Inflammatory macrophage (primary cell): ENCODE results near the gene ULBP3.
A peak's percentile ranks its signal among the peaks of the same experiment; 100 is the strongest.
"Not testable (repeated sequence)": the region's sequence is repeated elsewhere in the genome, so short reads cannot be mapped to it uniquely, and the experiment has no call there.

Experiments used
- DNase-seq, 2 donors: peaks; one replicate each; pipeline ENCODE4 v3.0.0-alpha.2; 2020 to 2022

The ULBP3 gene

DNA sequence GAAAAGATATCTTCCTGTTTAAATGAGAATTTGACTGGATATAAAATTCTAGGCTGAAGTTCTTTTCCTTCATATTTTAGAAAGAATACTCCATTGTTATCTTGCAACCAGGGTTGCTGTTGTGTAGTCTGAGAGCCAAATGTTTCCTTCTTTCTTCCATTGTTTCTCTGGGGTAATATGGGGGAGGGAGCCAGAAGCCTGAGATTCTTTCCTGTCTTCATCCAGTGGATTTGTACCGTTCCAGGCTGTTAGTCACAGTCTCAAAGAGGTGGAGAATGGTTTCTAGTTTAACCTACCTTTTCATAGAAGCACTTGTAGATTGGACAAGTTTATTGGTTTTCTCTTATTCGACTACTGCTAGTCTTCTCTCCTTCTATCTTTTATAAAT lies 6.1 kb upstream of the ULBP3 start:
- DNase-seq = no peak

DNA sequence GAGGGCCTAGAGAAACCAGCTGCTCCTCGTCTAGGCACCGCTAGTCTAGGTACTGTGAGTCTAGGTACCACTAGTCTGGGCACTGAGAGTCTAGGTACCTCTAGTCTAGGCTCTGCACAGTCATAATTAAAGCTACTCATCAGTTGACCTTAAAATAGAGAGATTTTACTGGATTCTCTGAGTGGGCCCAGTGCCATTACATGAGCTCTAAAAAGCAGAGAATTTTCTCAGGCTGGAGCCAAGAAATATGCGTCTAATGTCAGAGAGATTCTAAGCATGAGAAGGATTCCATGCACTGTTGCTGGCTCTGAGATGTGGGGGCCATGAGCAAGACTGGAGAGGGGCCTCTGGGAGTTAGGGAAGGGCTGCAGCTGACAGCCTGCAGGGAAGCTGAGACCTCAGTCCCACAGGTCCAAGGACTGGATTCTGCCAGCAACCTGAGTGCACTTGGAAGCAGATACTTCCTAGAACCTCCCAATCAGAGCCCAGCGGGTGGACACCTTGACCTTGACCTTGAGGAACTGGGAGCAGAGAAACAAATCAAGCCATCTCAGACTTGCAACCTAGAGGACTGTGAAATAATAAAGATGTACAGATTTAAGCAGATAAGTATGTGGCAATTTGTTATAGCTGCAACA lies 5.6 kb upstream of the ULBP3 start:
- DNase-seq = not testable (repeated sequence)

DNA sequence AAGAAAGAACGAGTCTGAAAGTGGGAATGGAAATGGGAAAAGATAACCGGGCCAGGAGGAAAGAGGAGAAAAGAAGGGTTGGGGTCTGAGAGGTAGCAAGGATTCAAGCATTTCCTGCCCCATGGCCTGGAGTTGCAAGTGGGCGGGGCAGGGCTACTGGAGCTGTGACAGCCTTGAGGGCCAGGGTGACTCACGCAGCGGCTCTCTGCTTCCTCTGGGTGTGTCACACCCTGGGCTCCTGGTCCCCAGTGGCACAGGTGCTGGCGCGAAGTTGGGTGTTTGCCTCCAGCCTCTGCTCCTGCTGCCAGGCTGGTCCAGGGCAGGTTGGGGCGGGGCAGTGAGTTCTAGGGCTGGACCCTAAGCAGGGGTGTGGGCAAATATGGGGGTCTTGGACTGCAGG lies 3.3 kb upstream of the ULBP3 start:
- DNase-seq = peak; percentile 43 to 62

DNA sequence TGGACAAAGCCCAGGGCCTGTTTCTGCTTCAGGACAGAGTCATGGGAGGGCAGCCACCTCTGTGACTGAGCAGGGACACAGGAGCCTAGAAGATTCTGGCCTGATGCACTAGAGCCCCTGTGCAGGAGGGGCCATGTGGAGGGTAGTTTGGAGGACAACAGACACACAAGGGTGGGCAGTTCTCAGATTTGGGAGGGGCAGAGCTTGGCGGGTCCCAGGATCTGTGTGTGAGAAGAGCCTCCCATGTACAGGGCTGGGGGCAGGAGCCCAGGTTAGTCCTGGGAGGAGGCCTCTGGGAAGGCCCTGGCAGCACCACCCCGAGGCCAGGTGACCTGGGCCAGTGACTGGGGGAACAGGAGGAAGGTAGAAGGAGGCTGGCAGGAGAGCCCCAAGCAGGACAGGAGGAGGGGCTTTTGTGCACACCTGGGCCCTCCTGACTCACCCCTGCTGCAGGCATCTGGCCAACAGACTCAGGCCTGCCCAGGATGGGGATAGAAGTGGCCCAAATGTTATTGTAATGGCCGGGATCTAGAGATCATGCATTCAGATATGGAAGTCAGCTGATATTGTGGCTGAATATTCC lies 1.4 kb upstream of the ULBP3 start:
- DNase-seq = no peak

DNA sequence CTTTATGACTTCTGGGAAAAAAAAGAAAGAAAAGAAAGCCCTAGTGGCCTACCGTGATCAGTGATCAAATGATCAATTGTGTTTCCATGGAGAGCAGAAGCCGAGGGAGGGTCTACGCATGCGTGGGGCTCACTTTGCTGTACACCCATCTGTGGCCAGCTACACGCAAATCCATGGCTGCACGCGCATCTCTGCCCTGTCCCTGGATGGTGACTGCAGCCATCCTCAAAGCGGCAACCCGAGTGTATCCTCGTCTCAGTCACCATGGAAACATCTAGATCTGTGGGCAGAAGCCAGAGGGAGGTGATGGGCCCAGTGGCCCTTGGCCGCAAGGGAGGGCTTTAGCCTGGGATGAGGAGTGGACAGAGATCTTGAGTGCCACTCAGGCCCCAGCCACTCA lies 785 bp upstream of the ULBP3 start:
- no peak for DNase-seq

DNA sequence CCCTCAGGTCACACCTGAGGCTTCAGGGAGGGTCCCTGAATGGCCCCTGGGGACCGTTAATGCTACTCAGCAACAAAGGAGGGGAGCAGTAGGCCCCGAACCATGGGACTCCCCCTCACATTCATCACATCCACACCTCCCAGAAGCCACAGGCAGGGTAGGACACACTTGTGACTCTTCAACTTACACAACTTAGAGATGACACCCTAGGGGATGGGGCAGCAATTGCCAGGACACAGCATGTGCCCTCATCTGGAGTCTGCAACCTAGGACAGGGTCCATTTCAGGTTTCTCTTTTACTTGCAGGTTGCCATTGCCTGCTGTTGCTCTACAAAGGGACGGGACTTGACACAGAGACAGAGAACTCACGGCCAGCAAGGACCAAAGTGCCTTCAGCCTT lies 770 bp downstream of the ULBP3 start:
- no peak for DNase-seq

DNA sequence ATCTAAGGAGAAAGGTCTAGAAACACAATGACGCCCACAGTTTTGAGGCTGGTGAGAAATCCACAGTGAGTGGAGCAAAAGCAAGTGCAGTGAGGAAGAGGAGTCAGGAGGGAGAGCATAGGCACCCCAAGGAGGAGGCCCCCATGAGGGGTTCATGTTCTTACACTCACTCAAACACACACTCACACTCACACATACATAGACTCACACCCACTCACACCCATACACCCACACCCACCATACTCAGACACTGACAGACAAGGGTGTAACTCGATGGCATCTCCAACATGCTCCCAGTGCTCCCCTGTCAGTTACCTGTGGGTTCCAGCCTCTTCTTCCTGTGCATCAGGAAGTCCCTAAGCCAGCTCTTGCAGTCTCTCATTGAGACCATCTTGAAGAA lies 3.8 kb downstream of the ULBP3 start:
- no peak for DNase-seq

DNA sequence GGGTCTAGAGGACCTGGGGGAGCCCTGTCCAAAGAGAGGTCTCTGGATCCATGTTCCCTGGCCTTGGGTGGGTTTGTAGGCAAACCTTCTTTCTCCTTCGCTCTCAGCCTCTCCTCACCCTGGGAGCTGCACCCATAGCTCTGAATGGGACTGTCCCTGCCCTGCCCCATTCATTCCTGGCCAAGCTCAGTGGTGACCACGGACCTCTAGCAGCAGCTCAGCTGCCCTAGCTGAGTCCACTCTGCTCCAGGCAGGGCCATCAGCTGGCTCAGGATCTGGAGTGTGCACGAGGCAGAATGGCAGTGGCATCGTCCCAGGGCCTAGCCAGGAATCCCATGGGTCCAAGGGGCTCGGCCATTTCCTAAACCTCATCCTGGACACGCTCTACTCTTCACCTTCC lies 5.3 kb downstream of the ULBP3 start:
- DNase-seq = no peak

DNA sequence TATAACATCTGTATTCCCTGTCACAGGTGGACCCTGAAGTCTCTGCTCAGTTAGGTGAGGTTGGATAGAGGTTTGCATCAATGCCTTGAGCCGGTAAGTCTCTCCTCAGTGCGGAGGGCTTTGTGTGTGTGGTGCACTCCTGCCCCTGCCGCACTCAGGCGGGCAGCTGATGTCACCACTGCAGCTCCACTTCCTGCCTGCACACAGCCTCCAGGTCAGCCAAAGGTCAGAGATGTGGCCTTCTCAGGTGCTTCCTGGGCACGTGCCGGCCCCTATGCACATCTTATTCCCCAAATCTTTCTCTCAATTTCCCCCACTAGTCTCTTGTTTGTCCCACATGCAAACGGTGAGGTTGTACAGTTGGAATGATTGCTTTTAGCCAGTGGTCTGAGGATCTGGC lies 8.9 kb downstream of the ULBP3 start:
- DNase-seq = not testable (repeated sequence)

DNA sequence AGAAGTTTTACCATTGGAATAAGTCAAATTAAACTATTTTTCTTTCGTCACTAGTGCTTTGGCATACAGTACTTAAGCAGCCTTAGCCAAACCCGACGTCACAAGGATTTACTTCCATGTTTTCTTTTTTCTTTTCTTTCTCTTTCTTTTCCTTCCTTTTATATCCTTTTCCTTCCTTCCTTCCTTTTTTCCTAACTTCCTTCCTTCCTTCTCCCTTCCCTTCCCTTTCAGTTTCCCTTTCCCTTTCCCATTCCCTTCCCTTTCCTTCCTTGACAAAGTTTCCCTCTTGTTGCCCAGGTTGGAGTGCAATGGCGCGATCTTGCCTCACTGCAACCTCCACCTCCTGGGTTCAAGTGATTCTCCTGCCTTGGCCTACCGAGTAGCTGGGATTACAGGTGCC lies 9.9 kb downstream of the ULBP3 start:
- no peak for DNase-seq

DNA sequence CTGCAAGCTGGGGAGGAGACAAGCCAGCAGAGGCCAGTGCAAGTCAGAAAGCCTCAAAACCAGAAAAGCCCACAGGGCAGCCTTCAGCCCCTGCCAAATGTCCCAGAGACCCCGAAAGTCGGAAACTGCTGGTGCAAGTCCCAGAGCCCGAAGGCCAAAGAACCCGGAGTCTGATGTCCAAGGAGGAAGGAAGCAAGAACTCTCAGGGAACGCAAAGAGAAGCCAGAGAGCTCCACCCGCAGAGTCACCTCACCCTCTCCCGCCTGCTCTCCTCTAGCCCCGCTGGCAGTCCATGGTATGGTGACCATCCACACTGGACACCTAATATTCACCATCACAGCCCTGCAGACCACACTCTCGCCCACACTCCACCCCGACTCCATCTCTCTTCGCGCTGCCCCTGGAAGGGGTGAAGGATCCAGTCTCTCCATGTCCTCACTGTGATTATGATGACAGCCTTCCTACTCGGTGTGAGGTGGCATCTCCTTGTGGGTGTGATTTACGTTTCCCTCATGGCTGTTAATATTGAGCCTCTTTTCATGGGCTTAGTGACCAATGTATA lies 10.6 kb downstream of the ULBP3 start:
- DNase-seq = no peak

DNA sequence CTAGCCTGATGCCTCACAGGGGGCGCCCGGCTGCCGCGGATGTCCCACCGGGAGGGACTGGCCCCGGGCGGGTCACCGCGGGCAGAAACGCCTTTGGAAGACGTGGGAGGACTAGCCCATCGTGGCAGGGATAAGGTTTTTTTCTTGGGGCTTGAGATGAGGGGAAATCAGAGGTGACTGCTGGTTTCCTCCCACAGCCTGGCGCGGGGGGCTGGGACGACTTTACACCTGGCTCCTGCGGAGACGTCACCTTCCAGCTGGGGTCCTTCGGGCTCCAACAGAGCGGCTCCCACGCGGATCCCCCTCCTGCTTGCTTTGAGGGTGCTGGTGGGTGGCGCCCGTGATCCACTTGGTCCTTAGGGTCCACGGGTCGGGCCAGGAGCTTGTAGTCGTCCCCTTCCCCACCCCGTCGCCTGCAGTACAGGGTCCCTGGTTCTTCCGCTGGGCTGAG lies 11.4 kb downstream of the ULBP3 start:
- no peak for DNase-seq

DNA sequence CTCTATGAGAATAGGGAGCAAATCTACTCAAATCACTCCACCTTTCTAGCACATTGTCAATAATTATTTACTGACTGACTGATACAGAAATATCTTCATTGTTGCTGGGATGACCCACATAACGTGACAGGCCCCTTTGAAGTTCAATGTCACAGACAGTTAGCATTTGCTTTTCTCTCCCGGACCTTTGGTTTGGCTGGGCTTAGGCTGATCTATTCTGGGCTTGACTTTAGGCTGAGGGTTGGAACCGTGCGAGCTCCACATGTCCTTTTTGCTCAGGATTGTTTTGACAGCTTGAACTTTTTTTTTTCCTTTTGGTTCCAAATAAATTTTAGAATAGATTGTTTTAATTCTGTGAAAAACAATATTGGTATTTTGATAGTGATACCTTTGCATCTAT lies 12.0 kb downstream of the ULBP3 start:
- no peak for DNase-seq

DNA sequence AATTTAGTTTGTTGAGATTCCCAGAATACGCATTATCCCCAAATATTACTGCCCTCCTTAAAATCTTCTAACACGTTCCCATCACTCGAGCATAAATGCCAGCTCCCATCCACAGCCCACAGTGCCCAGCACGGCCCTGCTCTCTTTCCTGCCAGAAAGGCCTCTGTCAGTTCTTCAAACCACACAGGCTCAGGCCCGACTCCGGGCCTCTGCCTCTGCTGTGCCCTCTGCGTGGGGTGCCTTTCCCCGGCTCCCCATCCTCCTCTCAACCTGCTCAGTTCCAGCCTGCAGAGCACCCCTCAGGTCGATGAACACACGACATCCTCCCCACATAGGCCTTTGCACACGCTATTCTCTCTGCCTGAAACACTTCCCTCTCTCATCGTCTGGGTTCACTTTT lies 12.8 kb downstream of the ULBP3 start:
- no peak for DNase-seq

DNA sequence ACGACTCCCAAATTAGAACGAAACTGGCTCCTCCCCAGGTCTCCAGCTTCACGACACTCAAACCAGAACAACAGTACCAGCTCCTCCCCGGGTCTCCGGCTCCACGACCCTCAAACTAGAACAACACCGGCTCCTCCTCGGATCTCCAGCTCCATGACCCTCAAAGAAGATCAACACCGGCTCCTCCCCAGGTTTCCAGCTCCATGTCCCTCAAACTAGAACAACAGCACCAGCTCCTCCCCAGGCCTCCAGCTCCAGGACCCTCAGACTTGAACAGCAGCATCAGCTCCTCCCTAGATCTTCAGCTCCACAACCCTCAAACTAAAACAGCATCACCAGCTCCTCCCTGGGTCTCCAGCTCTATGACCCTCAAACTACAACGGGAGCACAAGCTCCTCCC lies 13.8 kb downstream of the ULBP3 start:
- DNase-seq = no peak

DNA sequence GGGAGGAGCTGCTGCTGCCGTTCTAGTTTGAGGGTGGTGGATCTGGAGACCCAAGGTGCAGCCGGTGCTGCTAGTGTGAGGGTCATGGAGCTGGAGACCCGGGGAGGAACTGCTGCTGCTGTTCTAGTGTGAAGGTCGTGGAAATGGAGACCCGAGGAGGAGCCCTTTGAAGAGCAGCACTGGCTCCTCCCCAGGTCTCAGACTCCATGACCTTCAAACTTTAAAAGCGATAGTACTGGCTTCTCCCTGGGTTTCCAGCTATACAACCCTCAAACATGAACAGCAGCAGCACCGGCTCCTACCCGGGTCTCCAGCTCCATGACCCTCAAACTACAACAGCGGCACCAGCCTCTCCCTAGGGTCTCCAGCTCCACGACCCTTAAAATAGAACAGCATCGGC lies 15.5 kb downstream of the ULBP3 start:
- no peak for DNase-seq

DNA sequence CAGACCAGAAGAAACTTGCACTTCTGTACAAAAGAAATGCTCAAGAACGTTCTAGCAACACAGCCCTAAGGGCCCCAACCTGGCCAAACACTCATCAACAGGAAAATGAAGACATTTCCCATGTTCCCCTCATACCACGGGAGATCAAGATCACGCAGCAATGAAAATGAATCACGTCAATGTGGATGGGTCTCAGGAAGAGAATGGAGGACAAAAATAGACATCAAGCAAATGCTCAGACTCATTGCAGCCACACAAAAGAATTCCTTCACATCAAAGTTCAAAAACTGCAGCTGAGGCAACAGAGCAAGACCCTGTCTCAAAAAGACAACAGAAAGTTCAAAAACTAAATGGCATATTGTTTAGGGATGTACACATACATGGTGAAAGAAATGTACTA lies 18.1 kb downstream of the ULBP3 start:
- no peak for DNase-seq

DNA sequence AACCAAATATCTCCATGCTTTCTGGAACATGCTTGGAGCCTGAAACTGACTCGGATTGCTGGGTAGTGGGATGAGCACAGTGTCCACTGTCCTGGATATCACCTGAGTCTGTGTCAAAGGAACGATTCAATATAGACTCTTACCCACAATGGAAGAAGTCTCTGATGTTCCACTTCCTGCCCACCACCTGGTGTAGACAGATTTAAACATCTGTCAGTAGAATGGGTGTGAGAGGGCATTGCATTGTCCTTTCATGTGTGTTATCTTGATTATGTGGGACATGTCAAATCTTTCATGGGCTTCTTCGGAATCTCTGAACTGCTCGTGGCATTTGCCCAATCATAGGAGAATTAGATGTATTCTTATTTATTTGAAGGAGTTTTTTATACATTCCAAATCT lies 20.8 kb downstream of the ULBP3 start:
- DNase-seq = no peak

DNA sequence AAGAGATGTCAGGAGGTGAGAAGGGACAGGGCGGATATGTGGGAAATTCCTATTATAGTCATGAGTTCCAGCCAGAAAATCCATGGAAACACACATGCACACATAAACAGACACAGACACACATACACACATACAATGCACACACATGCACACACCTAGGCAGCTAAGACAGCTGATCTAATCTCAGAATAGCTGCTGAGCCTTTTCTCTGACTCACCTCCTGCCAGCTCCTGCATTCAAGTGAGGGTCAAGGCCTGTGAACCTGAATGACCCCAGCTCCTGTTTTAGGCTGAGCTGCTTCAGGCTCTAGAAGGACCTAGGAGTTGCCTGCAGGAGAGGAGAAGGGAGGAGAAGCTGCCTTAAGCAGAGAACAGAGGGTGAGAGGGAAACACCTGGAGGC lies 22.0 kb downstream of the ULBP3 start:
- DNase-seq = no peak

DNA sequence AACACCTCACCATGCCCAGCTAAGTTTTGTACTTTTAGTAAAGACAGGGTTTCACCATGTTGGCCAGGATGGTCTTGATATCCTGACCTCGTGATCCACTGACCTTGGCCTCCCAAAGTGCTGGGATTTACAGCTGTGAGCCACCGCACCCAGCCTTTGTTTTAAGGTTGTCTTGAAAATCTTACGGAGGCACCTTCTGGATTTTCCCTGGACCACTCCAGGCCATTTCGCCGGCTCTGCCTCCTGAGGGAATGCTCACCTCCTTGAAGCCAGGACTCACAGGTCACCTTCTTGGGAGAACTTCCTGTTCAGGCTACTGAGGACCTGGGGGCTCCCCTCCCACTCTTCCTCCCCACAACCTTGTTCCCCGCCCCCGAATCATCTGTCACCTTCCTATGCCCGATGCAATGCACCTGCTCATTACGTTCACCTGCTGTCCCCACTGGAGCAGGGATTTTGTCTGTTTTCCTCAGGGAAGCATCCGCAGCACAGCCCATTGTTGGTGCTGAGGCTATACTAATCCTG lies 24.2 kb downstream of the ULBP3 start:
- no peak for DNase-seq

DNA sequence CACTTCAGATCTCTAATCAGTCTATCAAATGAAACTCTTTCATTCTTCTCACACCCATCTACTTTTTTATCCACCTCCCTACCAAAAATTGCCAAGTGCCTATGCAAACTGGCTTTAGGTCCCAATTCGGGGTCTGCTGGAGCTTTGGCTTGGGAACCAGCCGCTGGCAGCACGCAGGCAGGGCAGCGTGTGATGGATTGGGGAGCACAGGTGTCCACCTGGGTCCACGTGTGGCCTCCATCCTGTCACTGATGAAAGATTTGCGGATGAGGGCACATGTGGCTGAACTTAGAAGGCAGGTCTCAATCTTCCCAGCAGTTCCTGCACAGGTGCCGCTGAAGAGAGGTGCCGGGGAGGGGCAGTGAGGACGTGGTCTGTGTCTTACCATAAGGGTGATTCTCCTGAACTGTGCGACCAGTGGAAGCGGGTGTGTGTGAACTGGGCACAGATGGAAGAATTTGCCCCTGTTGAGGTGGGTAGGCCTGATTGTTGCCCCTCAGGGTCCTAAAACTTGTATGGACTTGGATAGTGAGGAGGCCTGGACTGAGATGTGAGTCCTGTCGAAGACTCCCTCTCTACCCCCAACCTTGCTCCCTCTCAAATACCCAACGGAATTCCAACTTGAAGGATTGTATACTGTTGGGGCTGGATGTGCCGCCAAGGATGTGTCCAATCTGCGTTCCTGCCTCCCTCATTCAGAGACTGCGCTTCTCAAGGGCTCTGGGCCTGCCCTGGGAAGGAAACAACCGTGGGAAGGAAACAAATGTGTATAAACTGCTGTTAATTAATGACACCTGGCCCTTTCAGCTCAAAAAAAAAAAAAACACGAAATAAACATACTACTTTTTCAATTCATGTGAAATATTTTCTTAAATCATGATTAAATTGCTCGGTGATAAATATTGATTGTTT lies 25.2 kb downstream of the ULBP3 start:
- DNase-seq = no peak

DNA sequence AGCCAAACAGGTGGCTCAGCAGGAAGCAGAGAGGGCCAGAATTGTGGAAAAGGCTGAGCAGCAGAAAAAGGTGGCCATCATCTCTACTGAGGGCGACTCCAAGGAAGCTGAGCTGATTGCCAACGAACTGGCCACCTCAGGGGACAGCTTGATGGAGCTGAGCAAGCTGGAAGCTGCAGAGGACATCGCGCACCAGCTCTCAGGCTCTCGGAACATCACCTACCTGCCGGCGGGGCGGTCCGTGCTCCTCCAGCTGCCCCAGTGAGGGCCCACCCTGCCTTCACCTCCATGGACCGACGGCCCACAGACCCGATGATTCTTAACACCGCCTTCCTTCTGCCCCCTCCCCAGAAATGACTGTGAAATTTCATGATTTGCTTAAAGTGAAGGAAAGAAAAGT lies 25.8 kb downstream of the ULBP3 start:
- no peak for DNase-seq
